HepG2 (cell line): ENCODE data around the gene CAPN12. TPM values are rescaled to one million over a fixed set of nuclear protein-coding genes. Genes with fewer than 3 reads are reported as not detected.

Experiments used
- ARID4A ChIP-seq: sonication (generic); formaldehyde crosslinking; IDR thresholded peaks from 2 replicates; pipeline ENCODE4 v1.5.0; 2020; ENCODE audit warnings: mild to moderate bottlenecking, missing genetic modification reagents, borderline replicate concordance
- BCLAF1 ChIP-seq: fragments of 450-650 bp; IDR thresholded peaks from 2 replicates; pipeline ENCODE4 v1.6.1; 2017; ENCODE audit warnings: mild to moderate bottlenecking
- HCFC1 ChIP-seq: fragments of 150-350 bp; IDR thresholded peaks from 2 replicates; pipeline ENCODE4 v1.6.1; 2014; ENCODE audit warnings: low read depth, low read length
- MATR3 ChIP-seq: sonication (generic); formaldehyde crosslinking; IDR thresholded peaks from 2 replicates; pipeline ENCODE4 v1.4.0; 2020; ENCODE audit warnings: missing genetic modification reagents
- NFATC3 ChIP-seq: sonication (generic); formaldehyde crosslinking; IDR thresholded peaks from 2 replicates; pipeline ENCODE4 v1.5.1; 2020; ENCODE audit warnings: mild to moderate bottlenecking, missing genetic modification reagents
- NFE2L2 ChIP-seq: fragments of 150-350 bp; IDR thresholded peaks from 2 replicates; pipeline ENCODE4 v1.6.1; 2014; ENCODE audit warnings: low read length
- TBX2 ChIP-seq: sonication (generic); formaldehyde crosslinking; IDR thresholded peaks from 2 replicates; pipeline ENCODE4 v1.5.0; 2020; ENCODE audit warnings: missing genetic modification reagents, mild to moderate bottlenecking, borderline replicate concordance
- UBTF ChIP-seq: sonication (generic); formaldehyde crosslinking; IDR thresholded peaks from 2 replicates; pipeline ENCODE4 v1.4.0; 2020; ENCODE audit warnings: mild to moderate bottlenecking, missing genetic modification reagents
- YY1 ChIP-seq: IDR thresholded peaks from 2 replicates; pipeline ENCODE4 v1.6.1; 2011; ENCODE audit warnings: low read length, low read depth, moderate library complexity, mild to moderate bottlenecking; ENCODE audit not compliant: insufficient read depth, insufficient replicate concordance
- ZBTB44 ChIP-seq: sonication (generic); formaldehyde crosslinking; IDR thresholded peaks from 2 replicates; pipeline ENCODE4 v1.4.0; 2020; ENCODE audit warnings: missing genetic modification reagents
- ZFAT ChIP-seq: sonication (generic); formaldehyde crosslinking; conservative IDR thresholded peaks from 2 replicates; pipeline ENCODE4 v1.8.1; 2023; ENCODE audit warnings: missing genetic modification reagents, inconsistent platforms
- ZMAT3 ChIP-seq: sonication (generic); formaldehyde crosslinking; conservative IDR thresholded peaks from 2 replicates; pipeline ENCODE4 v1.7.0; 2021; ENCODE audit warnings: missing genetic modification reagents
- ZNF160 ChIP-seq: sonication (generic); formaldehyde crosslinking; IDR thresholded peaks from 2 replicates; pipeline ENCODE4 v1.8.0; 2022; ENCODE audit warnings: mild to moderate bottlenecking, inconsistent platforms, missing genetic modification reagents
- ZNF770 ChIP-seq: sonication (generic); formaldehyde crosslinking; IDR thresholded peaks from 2 replicates; pipeline ENCODE4 v1.5.0; 2020; ENCODE audit warnings: mild to moderate bottlenecking, missing genetic modification reagents
- ZNF780A ChIP-seq: sonication (generic); formaldehyde crosslinking; IDR thresholded peaks from 2 replicates; pipeline ENCODE4 v1.8.0; 2022; ENCODE audit warnings: mild to moderate bottlenecking, missing genetic modification reagents, moderate library complexity
- polyA plus RNA-seq, 8 experiments: library from polyadenylated mRNA; depleted of rRNA in 3 of 8; stranded (reverse) in 7 of 8; unstranded in 1 of 8; fragments of >200 nt; fragmentation: Illumina TruSeq in 4 of 8; extraction: Trizol in 4 of 8; gene quantifications; 2 replicates each; pipeline versions ENCODE4 v1.2.1 to v1.2.3, GENCODE V29; 2011 to 2016; ENCODE audit warnings: low read depth in 4 of 8, missing spikeins in 1 of 8, mixed read lengths in 1 of 8; ENCODE audit not compliant: insufficient read depth in 1 of 8
- total RNA-seq, 5 experiments: library from RNA; depleted of rRNA; stranded (reverse); fragments of >200 nt; fragmentation: Illumina TruSeq; extraction: Trizol; gene quantifications; 2 replicates each; pipeline ENCODE4 v1.2.3, GENCODE V29; 2016; ENCODE audit warnings: low read depth in 1 of 5

CAPN12 gene
- total and polyA plus RNA-seq, 2 of the 13 experiments (the other 11 are each of a cell fraction or from before 2014, with no cell fraction given), result 1.6 to 13.6 TPM

GRCh38 chr19:38759590-38760003, 15.3 kb upstream of the CAPN12 start (continued):
- peak; percentile 47; the same call in 1 of the 2 replicates for TF ChIP-seq ARID4A (CRISPR knock-in tag)
- no peak for TF ChIP-seq MATR3 (CRISPR knock-in tag)
- TF ChIP-seq NFE2L2, result no peak
- TF ChIP-seq TBX2 (CRISPR knock-in tag), result peak; percentile 87
- 0 out of 2 replicates have a peak, but pooled peaks have one; percentile 27 for TF ChIP-seq ZFAT (CRISPR knock-in tag)
- TF ChIP-seq ZMAT3, result no peak
- TF ChIP-seq ZNF160 (CRISPR knock-in tag), result no peak
- TF ChIP-seq ZBTB44 (CRISPR knock-in tag), result no peak
- TF ChIP-seq ZNF770, result peak; percentile 64; the same call in 1 of the 2 replicates
- no peak for TF ChIP-seq ZNF780A (CRISPR knock-in tag)
- no peak for TF ChIP-seq YY1
- no peak for TF ChIP-seq BCLAF1
- TF ChIP-seq HCFC1, result no peak
- TF ChIP-seq UBTF (CRISPR knock-in tag), result no peak
- TF ChIP-seq NFATC3 (CRISPR knock-in tag), result no peak
